ENCODE data around the gene ITGB2.

Gene ITGB2

DNA sequence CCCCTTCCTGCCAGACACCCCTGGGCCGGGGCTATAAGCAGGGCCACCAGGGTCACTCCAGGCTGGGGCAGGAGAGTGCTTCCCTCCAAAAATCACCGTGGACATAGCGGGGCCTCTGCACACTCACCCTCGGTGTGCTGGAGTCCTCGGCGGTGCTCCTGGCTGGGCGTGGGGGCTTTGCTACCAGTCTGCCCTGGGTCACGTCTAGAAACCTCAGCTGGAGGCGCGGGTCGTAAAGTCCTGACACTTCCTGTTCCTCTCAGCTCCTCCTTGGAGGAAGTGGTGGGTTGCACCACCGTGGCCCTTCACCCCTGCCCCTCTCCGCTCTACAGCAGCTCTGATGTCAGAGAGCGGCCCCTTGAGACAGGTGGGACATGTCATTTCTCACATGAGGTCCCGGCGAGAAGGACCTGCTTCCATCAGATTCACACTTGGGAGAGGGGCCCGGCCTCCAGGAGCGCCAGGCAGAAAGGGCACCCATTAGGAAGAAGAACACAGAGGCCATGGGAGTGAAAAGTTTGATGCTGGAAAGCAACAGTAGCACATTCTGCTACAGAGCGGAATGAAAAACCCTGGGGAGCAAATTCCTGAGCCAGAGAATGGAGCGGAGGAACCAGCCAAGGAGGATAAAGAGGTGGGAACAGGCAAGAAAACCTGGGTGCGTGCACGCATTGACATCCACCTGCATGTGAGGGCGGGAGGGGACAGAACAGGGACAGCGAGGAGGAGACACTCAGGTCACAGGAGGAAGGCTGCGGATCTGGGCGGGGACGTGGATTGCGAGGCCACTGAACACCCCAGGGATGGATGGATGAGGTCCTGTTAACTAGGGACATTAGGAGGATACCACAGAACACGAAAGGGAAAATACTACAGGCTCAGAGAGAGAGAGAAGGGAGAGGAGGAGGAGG, at the start of gene ITGB2:
Gene ITGB2 (minus strand): TSS at position 206 of the 911 bp plus-strand sequence. CDS start 10,117 bp downstream, outside the sequence.
- H3K4me3 ChIP-seq (ENCODE audit: low read depth, low read length), result peak within 1 kb of the TSS; percentile 78
- DNase-seq (ENCODE audit: low read depth), result peak; percentile 78
- TF ChIP-seq, protein P1, sequence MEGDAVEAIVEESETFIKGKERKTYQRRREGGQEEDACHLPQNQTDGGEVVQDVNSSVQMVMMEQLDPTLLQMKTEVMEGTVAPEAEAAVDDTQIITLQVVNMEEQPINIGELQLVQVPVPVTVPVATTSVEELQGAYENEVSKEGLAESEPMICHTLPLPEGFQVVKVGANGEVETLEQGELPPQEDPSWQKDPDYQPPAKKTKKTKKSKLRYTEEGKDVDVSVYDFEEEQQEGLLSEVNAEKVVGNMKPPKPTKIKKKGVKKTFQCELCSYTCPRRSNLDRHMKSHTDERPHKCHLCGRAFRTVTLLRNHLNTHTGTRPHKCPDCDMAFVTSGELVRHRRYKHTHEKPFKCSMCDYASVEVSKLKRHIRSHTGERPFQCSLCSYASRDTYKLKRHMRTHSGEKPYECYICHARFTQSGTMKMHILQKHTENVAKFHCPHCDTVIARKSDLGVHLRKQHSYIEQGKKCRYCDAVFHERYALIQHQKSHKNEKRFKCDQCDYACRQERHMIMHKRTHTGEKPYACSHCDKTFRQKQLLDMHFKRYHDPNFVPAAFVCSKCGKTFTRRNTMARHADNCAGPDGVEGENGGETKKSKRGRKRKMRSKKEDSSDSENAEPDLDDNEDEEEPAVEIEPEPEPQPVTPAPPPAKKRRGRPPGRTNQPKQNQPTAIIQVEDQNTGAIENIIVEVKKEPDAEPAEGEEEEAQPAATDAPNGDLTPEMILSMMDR (IDR thresholded peaks at IDR 0.05; ENCODE audit: insufficient read depth, low read depth, low read length, missing control alignments), result no peak

GRCh38 chr21:44969931-44970755, 49.4 kb upstream of the ITGB2 start:
- DNase-seq (ENCODE audit: low read depth), result no peak
- no peak overlapping the region for H3K4me3 ChIP-seq (ENCODE audit: low read depth, low read length)
- TF ChIP-seq, protein P1 (IDR thresholded peaks at IDR 0.05; ENCODE audit: insufficient read depth, low read depth, low read length, missing control alignments), result no peak

GRCh38 chr21:44969066-44969670, 48.5 kb upstream of the ITGB2 start:
- TF ChIP-seq, protein P1 (IDR thresholded peaks at IDR 0.05; ENCODE audit: insufficient read depth, low read depth, low read length, missing control alignments), result no peak
- no peak overlapping the region for H3K4me3 ChIP-seq (ENCODE audit: low read depth, low read length)
- DNase-seq (ENCODE audit: low read depth), result no peak

DNA sequence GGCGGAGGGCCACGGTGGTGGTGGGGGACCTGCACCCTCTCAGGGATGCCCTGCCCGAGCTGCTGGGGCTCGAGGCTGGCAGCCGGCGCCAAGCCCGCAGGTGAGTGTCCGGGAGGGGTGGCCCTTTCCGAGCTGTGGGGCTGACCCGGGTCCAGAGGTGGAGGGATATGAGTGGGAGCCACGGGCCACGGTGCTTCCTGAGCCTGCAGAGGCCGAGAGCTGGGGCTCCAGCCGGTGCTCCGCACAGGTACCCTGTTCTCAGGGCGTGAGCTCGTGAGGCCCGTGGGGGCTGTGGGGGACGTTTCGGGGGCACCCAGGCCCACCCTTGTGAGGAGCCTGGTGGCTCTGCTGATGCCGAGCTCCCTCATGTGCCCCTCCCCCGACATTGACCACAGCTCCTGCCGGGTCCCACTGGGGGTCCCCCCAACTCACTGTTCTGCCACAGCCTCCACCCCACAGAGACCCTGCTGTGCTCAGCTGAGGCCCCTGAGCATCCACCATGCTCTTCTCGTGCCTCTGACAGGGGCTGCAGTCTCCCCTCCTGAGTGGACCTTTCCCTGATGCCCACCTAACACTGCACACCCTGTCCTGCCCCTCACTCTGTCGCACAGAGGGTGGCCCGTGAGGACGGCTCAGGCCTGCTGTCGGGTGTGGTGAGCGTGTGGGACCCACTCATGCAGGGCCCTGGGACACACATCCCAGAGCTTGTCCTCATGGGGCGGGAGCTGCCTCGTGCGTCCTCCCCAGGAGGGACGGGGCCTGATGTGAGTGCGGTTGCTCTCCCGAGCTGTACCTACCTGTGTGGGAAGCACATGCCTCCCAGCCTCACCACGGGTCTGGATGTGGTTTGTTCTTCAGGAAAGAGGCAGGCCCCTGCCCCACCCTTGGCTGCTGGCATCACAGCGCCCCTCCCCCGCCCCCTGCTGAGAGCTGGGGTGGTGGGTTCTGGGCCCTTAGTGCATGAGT, 46.7 kb upstream of the ITGB2 start:
- DNase-seq (ENCODE audit: low read depth), result no peak
- H3K4me3 ChIP-seq (ENCODE audit: low read depth, low read length), result no peak overlapping the region
- TF ChIP-seq, protein P1 (IDR thresholded peaks at IDR 0.05; ENCODE audit: insufficient read depth, low read depth, low read length, missing control alignments), result no peak

DNA sequence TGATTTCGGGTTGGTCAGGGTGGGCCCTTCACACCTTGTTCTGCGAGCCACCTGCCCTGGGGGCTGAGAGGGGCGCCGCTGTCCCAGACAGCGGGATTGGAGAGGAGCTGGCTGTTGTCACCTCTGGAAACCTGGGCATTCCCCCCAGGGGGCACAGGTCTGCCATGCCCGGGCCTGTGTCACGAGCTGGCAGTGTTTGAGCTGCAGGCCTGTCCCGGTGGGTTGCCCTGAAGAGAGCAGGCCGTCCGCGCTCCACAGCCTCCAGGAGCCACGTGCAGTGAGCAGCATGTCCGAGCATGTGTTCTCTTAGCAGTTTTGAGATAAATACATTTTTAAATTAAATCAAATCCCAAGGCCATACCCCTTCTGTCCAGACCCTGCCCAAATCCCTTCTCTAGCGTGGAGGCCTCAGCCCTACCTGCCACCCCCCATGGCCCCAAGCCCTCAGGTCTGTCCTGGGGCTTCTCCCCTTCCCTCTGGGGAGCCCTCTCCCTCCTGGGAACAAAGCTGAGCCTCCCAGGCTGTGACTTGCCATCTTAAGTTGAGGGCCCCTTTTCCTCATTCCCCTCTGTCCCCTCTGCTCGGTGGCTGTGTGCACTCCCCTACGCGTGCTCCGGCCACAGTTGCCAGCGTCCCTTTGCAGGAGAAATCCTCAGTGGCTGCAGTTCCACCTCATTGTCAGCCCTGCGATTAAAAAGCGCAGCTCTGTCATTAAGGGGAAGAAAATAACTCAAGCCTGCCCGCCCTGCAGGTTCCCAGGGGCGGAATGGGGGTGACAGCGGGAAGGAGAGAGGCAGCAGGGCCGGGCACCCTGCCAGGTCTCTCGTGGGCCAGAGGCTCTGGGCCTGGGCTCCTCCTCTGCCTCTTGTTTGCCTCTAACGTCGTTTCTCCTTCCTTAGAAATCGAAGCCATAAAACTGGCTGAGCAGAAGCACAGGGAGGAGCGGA, 45.7 kb upstream of the ITGB2 start:
- no peak for DNase-seq (ENCODE audit: low read depth)
- TF ChIP-seq, protein P1 (IDR thresholded peaks at IDR 0.05; ENCODE audit: insufficient read depth, low read depth, low read length, missing control alignments), result no peak
- no peak overlapping the region for H3K4me3 ChIP-seq (ENCODE audit: low read depth, low read length)
